Spleen (tissue), 11 donors: ENCODE results near the gene PPP1CA. TPM values are rescaled to one million over a fixed set of nuclear protein-coding genes. Genes with fewer than 3 reads are reported as not detected.
A peak's percentile ranks its signal among the peaks of the same experiment; 100 is the strongest.

Source experiments
- DNase-seq: peaks from one replicate; pipeline ENCODE4 v3.0.0-alpha.2; 2020
- H3K27ac ChIP-seq, 8 donors: fragments of 200-600 bp; sonication (generic) in 7 of 8; 1 replicate in 4 of 8; 2 replicates in 4 of 8; pipeline versions ENCODE4 v1.5.0 to v1.8.0; 2016 to 2021; ENCODE audit warnings: inconsistent platforms in 4 of 8, mild to moderate bottlenecking in 4 of 8, moderate library complexity in 1 of 8
- H3K27me3 ChIP-seq, 7 donors: fragments of 200-600 bp; sonication (generic) in 6 of 7; replicated peaks in 1 of 7; 1 replicate in 4 of 7; 2 replicates in 3 of 7; pipeline versions ENCODE4 v1.5.0 to v1.8.0; 2016 to 2021; ENCODE audit warnings: inconsistent platforms in 3 of 7, mild to moderate bottlenecking in 1 of 7
- H3K36me3 ChIP-seq, 6 donors: fragments of 200-600 bp; sonication (generic) in 5 of 6; 1 replicate in 4 of 6; 2 replicates in 2 of 6; pipeline versions ENCODE4 v1.5.0 to v1.8.0; 2016 to 2021; ENCODE audit warnings: inconsistent platforms in 2 of 6
- H3K4me1 ChIP-seq, 6 donors: fragments of 200-600 bp; sonication (generic) in 5 of 6; 1 replicate in 3 of 6; 2 replicates in 3 of 6; pipeline versions ENCODE4 v1.5.0 to v1.8.0; 2016 to 2021; ENCODE audit warnings: inconsistent platforms in 3 of 6
- H3K4me3 ChIP-seq, 8 donors: fragments of 200-600 bp; sonication (generic) in 7 of 8; 1 replicate in 4 of 8; 2 replicates in 4 of 8; pipeline versions ENCODE4 v1.5.0 to v1.8.0; 2016 to 2021; ENCODE audit warnings: inconsistent platforms in 4 of 8, mild to moderate bottlenecking in 4 of 8, moderate library complexity in 2 of 8
- H3K9me3 ChIP-seq, 8 donors: fragments of 200-600 bp; sonication (generic) in 7 of 8; 1 replicate in 4 of 8; 2 replicates in 4 of 8; pipeline versions ENCODE4 v1.5.0 to v1.8.0; 2016 to 2021; ENCODE audit warnings: inconsistent platforms in 4 of 8
- POLR2A ChIP-seq, 3 donors: fragments of 450-650 bp; IDR thresholded peaks; one replicate each; pipeline ENCODE4 v1.5.1; 2017; ENCODE audit warnings: antibody characterized with exemption in 3 of 3, mild to moderate bottlenecking in 1 of 3
- POLR2AphosphoS5 ChIP-seq, 3 donors: sonication (generic); formaldehyde crosslinking; IDR thresholded peaks; one replicate each; pipeline ENCODE4 v1.5.1; 2017; ENCODE audit warnings: antibody characterized with exemption in 3 of 3
- WGBS, 5 donors: extraction: QIAGEN DNeasy Blood & Tissue Kit in 3 of 5; methylation state at CpG; one replicate each; pipeline versions ENCODE4 v1.1.5 to v1.1.7; 2013 to 2018; 5-methylcytosine and 5-hydroxymethylcytosine counted together
- intact Hi-C: fragments of 100-400 bp; cut with DNase I; formaldehyde crosslinking; loops from one replicate; pipeline ENCODE4 v1.15.0; 2023; ENCODE audit warnings: low total_unique reads
- polyA plus RNA-seq, 3 donors: library from polyadenylated mRNA; stranded (reverse); fragments of 200-250 nt; gene quantifications; one replicate each; pipeline ENCODE4 v1.2.1, GENCODE V29; 2013
- total RNA-seq, 7 donors: library from RNA; depleted of rRNA in 3 of 7; stranded (reverse); fragments of >200 nt in 3 of 7; fragmentation: NEBNext Ultra II Directional in 4 of 7; extraction: Animal tissue kit (Norgen Biotek cat#: 25700) in 4 of 7; gene quantifications; one replicate each; pipeline versions ENCODE4 v1.1.0 to v1.2.1, GENCODE V29; 2016 to 2021
- TF ChIP-seq, protein P1 (sequence below), 11 experiments: fragments of 200-600 bp in 7 of 11; fragments of 450-650 bp in 4 of 11; sonication (generic) in 4 of 11; IDR thresholded peaks in 8 of 11; conservative IDR thresholded peaks in 3 of 11; 1 replicate in 7 of 11; 2 replicates in 4 of 11; pipeline versions ENCODE4 v1.4.0 to v1.8.0; 2016 to 2021; ENCODE audit warnings: antibody characterized with exemption in 11 of 11, inconsistent platforms in 4 of 11, mild to moderate bottlenecking in 1 of 11
- donor health status: healthy with polysubstance abuse.
- donor health status: DM: no; HTN: no; CAD: no; lungs with moderate emphysema.
- donor health status: DM: no; HTN: no; CAD: no.
- donor health status: Bipolar disorder and iron deficiency.
- donor health status: healthy.
- donor health status: DM: no; HTN: no; CAD: no.
- donor health status: DM: yes; HTN: yes; CAD: no.

PPP1CA gene
- total and polyA plus RNA-seq, 10 donors: 147 to 207 (median 158) TPM

DNA sequence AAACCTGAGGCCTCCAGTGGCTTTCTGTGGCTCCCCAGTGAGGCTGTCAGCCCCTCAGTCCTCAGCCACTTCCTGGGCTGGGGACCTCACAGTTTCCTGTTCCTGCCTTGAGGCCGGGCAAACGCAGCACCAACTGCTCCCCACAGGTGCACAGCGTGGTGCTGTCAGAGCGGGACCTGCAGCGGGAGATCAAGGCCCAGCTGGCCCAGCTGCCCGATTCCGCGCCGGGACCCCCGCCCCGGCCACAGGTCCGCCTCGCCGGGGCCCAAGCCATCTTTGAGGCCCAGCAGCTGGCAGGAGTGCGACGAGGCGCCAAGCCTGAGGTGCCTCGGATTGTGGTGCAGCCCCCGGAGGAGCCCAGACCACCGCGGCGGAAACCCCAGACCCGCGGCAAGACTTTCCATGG lies 7.6 kb upstream of the PPP1CA start:
- intact Hi-C loops: no loop called here

DNA sequence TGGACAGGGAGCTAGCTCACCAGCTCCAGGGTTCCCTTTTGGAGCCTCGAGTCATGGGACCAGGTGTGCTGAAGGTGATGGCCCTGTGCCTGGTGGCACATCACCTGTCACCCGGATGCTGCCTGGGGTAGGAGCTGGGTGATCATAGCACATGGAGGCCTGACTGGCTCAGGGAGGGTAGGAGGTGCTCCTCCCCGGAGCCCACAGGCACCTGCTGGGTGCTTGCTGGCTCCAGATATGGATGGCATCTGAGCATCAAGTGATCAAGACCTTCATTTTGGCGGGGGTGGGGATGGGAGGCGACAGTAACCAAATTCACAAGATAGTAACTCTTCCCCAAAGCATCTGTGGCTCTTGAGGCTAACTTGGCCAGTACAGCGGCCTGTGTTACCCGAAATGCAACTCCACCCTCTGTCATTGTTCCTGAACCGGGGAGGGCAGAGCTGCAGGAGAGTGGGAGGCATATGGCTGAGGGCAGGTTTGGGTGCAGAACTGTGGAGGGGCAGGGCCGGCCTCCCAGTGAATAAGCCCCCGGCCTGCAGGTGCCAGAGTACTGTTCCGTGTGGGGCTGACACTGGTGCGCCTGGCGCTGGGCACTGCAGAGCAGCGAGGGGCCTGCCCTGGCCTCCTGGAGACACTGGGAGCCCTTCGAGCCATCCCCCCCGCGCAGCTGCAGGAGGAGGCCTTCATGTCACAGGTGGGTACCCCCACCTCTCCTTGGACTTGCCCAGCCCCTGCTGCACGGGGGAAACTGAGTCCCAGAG lies 7.0 kb upstream of the PPP1CA start:
- H3K4me1 ChIP-seq: peaks cover 37 to 100% (median 91%) of the 10 kb centered on the region in 6 donors
- no peak for TF ChIP-seq POLR2AphosphoS5 (IDR thresholded peaks at IDR 0.05)
- TF ChIP-seq, protein P1, sequence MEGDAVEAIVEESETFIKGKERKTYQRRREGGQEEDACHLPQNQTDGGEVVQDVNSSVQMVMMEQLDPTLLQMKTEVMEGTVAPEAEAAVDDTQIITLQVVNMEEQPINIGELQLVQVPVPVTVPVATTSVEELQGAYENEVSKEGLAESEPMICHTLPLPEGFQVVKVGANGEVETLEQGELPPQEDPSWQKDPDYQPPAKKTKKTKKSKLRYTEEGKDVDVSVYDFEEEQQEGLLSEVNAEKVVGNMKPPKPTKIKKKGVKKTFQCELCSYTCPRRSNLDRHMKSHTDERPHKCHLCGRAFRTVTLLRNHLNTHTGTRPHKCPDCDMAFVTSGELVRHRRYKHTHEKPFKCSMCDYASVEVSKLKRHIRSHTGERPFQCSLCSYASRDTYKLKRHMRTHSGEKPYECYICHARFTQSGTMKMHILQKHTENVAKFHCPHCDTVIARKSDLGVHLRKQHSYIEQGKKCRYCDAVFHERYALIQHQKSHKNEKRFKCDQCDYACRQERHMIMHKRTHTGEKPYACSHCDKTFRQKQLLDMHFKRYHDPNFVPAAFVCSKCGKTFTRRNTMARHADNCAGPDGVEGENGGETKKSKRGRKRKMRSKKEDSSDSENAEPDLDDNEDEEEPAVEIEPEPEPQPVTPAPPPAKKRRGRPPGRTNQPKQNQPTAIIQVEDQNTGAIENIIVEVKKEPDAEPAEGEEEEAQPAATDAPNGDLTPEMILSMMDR (IDR thresholded peaks at IDR 0.05 in 8 of 11, conservative IDR thresholded peaks at IDR 0.05 in 3 of 11): no peak
- no peak for TF ChIP-seq POLR2A (IDR thresholded peaks at IDR 0.05)
- H3K9me3 ChIP-seq: no peaks in the 10 kb centered on the region
- peak overlapping the region; percentile 65 to 99 (median 96) for H3K27ac ChIP-seq
- intact Hi-C loops: no loop called here
- H3K4me3 ChIP-seq: peak overlapping the region in 7 of 8 donors; percentile 2 to 75 (median 42)
- WGBS, 5 donors: 32 to 57% (median 41%) methylated on average over 5 to 18 of the region's 18 CpGs
- H3K36me3 ChIP-seq: peaks cover 0 to 50% (median 6%) of the 10 kb centered on the region in 6 donors
- DNase-seq: peak; percentile 79
- H3K27me3 ChIP-seq: peaks cover 0 to 38% (median 0%) of the 10 kb centered on the region in 7 donors

More for the DNA sequence above, 7.6 kb upstream of the PPP1CA start:
- DNase-seq: peak; percentile 95
- H3K27me3 ChIP-seq: peaks cover 0 to 41% (median 0%) of the 10 kb centered on the region in 7 donors
- H3K36me3 ChIP-seq: peaks cover 0 to 50% (median 6%) of the 10 kb centered on the region in 6 donors
- no peaks in the 10 kb centered on the region for H3K9me3 ChIP-seq
- H3K27ac ChIP-seq: peak overlapping the region; percentile 38 to 99 (median 96)
- H3K4me3 ChIP-seq: peak overlapping the region in 7 of 8 donors; percentile 30 to 75 (median 42)
- H3K4me1 ChIP-seq: peaks cover 37 to 99% (median 90%) of the 10 kb centered on the region in 6 donors
- TF ChIP-seq POLR2AphosphoS5 (IDR thresholded peaks at IDR 0.05) (peak; percentile 90 to 91 (median 91)), POLR2A (IDR thresholded peaks at IDR 0.05) (peak in 1 of 3 donors; percentile 25)
- TF ChIP-seq, protein P1 (IDR thresholded peaks at IDR 0.05 in 8 of 11, conservative IDR thresholded peaks at IDR 0.05 in 3 of 11): no peak
- WGBS, 5 donors: 0 to 35% (median 23%) methylated on average over 4 to 24 of the region's 24 CpGs

DNA sequence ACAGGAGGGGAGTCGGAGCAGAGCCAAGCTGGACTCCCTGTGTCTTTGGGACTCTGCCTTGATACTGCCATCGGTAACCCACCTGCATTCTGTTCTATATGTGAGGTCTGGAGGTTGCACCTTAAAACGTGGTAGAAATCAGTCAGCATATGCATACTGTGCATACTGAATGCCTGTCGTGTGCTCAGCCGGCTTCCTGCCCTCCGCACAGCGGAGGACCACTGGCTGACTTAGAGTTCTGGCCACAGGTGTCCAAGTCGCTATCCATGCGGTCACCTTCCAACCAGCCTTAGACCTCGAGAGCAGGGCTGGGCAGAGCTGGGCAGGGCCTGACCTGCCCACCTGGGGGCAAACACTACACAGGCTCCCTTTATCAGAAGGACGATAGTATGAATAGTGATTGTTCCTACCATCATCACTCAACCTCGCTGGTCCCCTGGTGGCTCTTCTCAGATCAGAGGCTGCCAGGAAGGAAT lies 6.1 kb upstream of the PPP1CA start:
- H3K4me3 ChIP-seq: peak overlapping the region in 4 of 8 donors; percentile 18 to 75 (median 32)

More for the DNA sequence above, 6.1 kb upstream of the PPP1CA start:
- TF ChIP-seq POLR2AphosphoS5 (IDR thresholded peaks at IDR 0.05): no peak
- TF ChIP-seq, protein P1 (IDR thresholded peaks at IDR 0.05 in 8 of 11, conservative IDR thresholded peaks at IDR 0.05 in 3 of 11): no peak
- TF ChIP-seq POLR2A (IDR thresholded peaks at IDR 0.05): no peak
- Histone ChIP-seq H3K9me3 (no peaks in the 10 kb centered on the region), H3K27me3 (peaks cover 0 to 34% (median 0%) of the 10 kb centered on the region in 7 donors), H3K27ac (peak overlapping the region; percentile 65 to 99 (median 96)), H3K4me1 (peaks cover 46 to 100% (median 93%) of the 10 kb centered on the region in 6 donors), H3K36me3 (peaks cover 0 to 50% (median 6%) of the 10 kb centered on the region in 6 donors)
- 55 to 70% (median 66%) methylated on average over 11 to 12 of the region's 12 CpGs for WGBS, 5 donors
- no peak for DNase-seq
- intact Hi-C loops: no loop called here
